HG03520 (cell line): ENCODE results near the gene TMEM253.

Source experiments
- ATAC-seq: cut with Tn5 transposase; IDR thresholded peaks from one replicate; pipeline ENCODE4 v1.9.1; 2021; ENCODE audit warnings: mild to moderate bottlenecking, moderate library complexity; ENCODE audit not compliant: unreplicated experiment

Gene TMEM253

DNA sequence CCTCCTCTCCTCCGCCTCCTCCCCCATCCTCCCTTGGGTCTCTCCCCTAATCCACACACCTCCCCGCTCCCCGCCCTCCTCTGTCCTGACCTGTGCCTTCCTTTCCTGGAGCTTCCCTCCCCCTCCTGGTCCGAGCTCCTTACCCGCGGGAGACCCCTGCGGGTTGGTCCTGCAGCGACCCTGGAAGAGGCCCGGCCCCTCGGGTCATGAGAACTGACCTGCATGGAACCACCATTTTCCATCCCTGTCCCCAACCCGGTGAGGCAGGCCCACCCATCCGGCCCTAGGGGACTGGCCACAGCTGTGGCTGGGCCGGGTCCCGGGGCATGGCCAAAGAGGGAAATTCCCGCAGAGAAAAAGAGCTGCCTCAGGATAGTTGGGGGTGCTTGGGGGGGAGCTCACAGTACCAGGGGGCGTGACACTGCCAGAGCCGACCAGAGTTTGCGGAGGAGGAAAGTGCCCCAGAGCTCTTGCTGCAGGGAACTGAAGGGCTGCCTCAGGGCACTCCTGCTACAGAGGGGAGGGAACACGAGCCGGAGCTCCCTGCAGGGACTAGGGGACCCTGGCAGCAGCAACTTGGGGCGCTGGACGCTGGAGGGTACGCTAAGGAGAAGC lies 30.1 kb upstream of the TMEM253 start:
- peak; percentile 5 for ATAC-seq

DNA sequence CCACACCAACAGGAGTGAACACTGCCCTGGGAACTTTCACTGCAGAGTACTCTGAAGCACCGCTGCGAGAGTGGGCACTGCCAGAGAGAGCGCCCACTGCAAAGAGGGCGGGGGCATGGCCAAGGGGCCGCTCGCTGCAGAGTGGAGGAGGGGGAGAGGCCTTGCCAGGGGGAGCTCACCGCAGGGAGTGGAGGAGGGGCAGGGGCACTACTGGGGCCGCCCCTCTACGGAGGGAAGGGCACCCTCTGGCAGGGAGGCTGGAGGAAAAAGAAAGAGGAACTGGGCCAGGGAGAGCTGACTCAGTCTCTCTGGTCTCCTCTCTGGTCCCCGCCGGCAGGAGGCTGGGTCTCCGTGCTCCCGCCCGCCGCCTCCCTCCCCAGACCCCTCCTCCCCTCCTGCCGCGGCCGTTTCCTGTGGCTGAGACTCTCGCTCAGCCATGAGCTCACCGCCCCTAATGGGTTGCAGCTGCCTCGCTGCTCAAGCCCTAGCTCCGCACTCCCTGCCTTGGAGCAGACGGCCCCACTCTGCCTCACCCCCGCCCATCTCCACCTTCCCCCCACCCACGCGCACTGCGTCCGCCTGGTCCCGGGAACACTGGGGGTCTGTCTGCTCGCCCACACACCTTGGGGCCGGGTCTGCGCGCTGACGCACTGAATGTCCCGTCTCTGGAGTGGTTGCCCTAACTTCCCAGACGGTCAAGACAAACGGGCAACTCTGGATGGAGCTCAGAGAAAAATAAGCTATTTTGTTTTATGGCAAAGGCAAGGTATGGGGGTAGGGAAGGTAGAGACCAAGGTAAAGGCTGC lies 29.4 kb upstream of the TMEM253 start:
- ATAC-seq, result peak; percentile 48

DNA sequence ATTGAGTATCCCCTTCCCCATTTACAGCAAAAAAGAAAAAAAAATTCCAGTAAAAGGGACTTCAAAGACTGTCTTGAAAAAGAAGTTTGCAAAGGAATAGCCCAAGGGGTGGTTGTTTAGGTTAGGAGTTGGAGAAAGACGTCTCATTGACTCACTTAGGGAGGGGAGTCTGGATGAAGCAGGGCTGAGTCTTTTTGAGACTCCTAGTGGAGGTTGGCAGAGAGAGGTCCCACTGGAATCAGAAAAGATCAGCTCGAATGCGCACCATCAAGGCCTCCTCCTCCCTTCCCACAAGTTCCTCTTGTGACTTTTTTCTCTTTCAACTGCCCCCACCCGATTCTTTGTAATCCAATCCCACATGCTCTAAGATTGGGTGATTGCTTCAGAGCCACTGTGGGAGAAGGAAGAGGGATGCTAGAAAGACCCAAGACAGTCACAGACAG lies 28.8 kb upstream of the TMEM253 start:
- ATAC-seq, result no peak

- no peak for ATAC-seq
These were observed 28.0 kb upstream of the TMEM253 start for GRCh38 chr14:21072781-21073339.

- ATAC-seq, result no peak
These were observed 26.9 kb upstream of the TMEM253 start for GRCh38 chr14:21073921-21074320.

GRCh38 chr14:21074398-21075272 lies 26.2 kb upstream of the TMEM253 start:
- ATAC-seq, result no peak

DNA sequence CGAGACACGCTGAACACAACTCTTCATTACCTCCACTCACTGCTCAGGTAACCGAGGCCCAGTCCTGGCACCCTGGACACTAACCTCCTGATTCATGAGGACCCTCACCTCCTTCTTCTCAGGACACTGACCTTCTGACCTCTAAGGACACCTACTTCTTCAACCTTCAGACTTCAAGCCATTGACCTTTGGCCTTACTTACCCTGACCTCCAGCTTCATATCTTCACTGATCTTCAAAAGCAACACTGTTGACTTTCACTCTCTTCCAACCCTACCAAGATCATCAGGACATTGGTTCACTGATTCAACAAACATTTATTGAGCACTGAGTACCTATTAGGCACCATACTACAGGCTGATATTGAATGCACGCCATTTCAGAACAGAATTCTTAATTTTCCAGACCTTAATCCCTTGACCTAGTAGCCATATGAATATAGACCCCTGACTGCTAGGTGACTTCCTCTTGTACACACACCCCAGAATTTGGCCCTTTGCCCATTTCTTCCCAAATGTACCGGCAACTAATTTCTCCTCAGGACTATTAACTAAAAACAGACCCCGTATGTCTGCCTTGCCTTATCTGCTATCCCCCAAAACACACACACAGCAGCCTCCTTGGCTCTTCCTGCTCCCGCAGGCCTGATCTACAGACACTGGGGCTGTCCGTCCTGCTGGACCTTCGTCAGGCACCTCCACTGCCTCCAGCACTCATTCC lies 25.0 kb upstream of the TMEM253 start:
- no peak for ATAC-seq

- ATAC-seq, result no peak
These were observed 23.2 kb upstream of the TMEM253 start for GRCh38 chr14:21077672-21078071.

DNA sequence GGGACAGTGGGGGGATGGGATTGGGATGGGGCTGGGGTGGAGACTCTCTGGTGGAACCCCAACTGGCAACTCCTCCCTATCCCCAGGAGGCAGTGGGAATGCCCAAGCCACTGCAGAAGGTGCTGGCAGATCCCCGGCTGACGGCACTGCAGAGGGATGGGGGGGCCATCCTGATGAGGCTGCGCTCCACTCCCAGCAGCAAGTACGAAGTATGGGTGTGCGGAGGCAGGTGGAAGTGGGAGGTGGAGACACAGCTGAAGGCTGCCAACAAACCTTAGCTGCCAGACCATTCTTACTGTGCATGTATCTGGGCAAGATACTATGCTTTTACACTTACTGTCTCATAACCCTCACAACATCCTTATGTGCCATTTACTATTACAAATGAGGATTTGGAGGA lies 22.6 kb upstream of the TMEM253 start:
- ATAC-seq, result no peak

GRCh38 chr14:21078726-21079125 lies 22.1 kb upstream of the TMEM253 start:
- no peak for ATAC-seq

DNA sequence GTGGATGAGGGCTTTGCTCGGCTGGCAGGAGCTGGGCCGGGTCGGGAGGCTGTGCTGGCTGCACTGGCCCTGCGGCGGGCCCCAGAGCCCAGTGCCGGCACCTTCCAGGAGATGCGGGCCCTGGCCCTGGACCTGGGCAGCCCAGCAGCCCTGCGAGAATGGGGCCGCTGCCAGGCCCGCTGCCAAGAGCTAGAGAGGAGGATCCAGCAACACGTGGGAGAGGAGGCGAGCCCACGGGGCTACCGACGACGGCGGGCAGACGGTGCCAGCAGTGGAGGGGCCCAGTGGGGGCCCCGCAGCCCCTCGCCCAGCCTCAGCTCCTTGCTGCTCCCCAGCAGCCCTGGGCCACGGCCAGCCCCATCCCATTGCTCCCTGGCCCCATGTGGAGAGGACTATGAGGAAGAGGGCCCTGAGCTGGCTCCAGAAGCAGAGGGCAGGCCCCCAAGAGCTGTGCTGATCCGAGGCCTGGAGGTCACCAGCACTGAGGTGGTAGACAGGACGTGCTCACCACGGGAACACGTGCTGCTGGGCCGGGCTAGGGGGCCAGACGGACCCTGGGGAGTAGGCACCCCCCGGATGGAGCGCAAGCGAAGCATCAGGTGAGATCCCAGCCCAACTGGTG lies 19.2 kb upstream of the TMEM253 start:
- ATAC-seq, result no peak

DNA sequence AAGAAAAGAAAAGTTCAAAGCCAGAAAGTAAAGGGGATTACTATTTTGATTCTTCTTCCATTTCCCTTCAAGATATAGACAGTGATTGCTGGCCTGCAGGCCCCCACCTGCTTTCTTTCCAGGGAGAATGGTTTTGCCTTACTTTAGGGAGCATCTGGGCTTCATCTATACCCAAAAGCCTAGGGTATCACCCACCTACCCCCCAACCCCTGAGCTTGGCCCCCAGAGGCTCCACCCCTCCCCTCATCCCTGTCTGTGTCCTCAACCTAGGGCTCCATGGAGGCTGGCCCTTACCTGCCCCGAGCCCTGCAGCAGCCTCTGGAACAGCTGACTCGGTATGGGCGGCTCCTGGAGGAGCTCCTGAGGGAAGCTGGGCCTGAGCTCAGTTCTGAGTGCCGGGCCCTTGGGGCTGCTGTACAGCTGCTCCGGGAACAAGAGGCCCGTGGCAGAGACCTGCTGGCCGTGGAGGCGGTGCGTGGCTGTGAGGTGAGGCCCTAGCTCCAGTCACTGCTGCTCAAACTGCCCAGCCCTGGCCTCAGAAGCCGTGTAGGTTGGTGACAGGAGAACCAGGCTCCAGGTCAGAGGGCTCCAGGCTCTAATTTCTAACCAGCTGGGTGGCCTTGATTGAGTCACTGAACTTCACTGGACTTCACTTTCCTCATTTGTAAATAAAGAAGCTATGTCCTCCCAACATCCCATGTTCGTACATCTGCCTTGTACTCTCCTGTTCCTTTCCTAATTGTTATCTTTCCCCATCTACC lies 17.1 kb upstream of the TMEM253 start:
- no peak for ATAC-seq

GRCh38 chr14:21084396-21084795 lies 16.5 kb upstream of the TMEM253 start:
- no peak for ATAC-seq

- no peak for ATAC-seq
These were observed 15.6 kb upstream of the TMEM253 start for GRCh38 chr14:21084998-21085853.

- ATAC-seq, result no peak
These were observed 14.0 kb upstream of the TMEM253 start for GRCh38 chr14:21086908-21087293.

GRCh38 chr14:21087294-21088091 lies 13.4 kb upstream of the TMEM253 start:
- ATAC-seq, result peak; percentile 67

- ATAC-seq, result no peak
These were observed 12.2 kb upstream of the TMEM253 start for GRCh38 chr14:21088687-21089086.

- ATAC-seq, result no peak
These were observed 11.6 kb upstream of the TMEM253 start for GRCh38 chr14:21089271-21089670.
